NCI-H2196 treated with DMSO at 0.1 percent for 48 hours (cell line): ENCODE data around the gene PLAAT3.
"Not testable (repeated sequence)": the region's sequence is repeated elsewhere in the genome, so short reads cannot be mapped to it uniquely, and the experiment has no call there.

Experiments
- DNase-seq: peaks from one replicate; lab custom pipeline; 2025; ENCODE audit not compliant: unreplicated experiment; lab: John Stamatoyannopoulos, UW

Gene PLAAT3

GRCh38 chr11:63569570-63569969, 44.7 kb downstream of the PLAAT3 start:
- no peak for DNase-seq

GRCh38 chr11:63567044-63567840, 47.0 kb downstream of the PLAAT3 start:
- DNase-seq, result peak; percentile 56

DNA sequence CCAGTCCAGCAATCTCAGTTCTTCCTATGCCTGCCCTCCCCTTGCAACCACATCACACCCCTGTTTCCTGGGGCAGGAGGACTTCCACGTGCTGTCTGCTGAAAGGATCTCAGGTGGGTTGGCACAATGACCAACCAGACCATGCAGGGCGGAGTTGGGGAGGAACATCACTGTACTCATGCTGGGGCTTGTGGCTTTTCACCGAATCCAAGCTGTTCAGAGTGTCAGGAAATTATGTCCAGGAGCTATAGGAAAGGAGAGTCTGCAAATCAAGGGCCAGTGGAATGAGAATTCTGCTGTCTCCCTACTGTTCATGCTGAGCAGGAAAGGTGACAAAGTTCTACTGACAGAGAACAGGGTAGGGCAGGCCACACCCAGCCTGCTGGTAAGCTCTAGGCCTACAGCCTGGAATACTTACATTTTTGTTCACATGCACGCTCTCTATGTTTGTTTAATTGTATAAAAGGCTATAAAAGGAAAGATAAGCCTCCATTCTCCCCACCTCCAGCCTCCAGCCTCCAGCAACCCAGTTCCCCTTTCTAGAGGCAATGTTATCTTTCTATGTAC, 49.4 kb downstream of the PLAAT3 start:
- no peak for DNase-seq

GRCh38 chr11:63564056-63564774, 50.0 kb downstream of the PLAAT3 start:
- no peak for DNase-seq

- DNase-seq, result no peak
Observed at GRCh38 chr11:63563201-63564055, 50.8 kb downstream of the PLAAT3 start, which contains the start of gene PLAAT2. Gene PLAAT2, minus strand, starts transcription at chr11:63563379. Its CDS starts 55 bp downstream, at chr11:63563324.

GRCh38 chr11:63560506-63561180, 53.6 kb downstream of the PLAAT3 start:
- DNase-seq, result no peak

- no peak for DNase-seq
Observed at GRCh38 chr11:63558459-63559157, 55.6 kb downstream of the PLAAT3 start.

- no peak for DNase-seq
Observed at GRCh38 chr11:63557570-63557969, 56.7 kb downstream of the PLAAT3 start.

- no peak for DNase-seq
Observed at GRCh38 chr11:63556404-63557013, 57.7 kb downstream of the PLAAT3 start.

- DNase-seq, result no peak
Observed at GRCh38 chr11:63554877-63555223, 59.4 kb downstream of the PLAAT3 start.

DNA sequence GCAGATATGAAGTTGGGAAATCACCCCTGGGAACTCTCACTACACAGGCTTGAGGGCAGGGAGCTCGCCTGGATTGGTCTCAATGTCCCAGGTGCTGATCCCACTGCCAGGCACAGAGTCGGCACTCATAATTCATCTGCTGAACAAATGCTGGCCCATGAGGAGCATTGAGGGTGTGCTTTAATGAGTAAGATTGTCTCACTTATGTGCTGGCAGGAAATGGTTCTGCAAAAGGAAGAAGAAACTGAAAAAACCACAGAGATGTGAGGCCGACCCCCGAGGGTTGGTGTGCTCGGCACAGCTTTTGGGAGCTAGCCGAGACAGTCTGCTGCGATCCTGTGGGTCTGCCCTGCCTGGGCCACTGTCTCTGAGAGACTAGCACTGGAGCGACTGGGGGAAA, 60.5 kb downstream of the PLAAT3 start:
- no peak for DNase-seq

DNA sequence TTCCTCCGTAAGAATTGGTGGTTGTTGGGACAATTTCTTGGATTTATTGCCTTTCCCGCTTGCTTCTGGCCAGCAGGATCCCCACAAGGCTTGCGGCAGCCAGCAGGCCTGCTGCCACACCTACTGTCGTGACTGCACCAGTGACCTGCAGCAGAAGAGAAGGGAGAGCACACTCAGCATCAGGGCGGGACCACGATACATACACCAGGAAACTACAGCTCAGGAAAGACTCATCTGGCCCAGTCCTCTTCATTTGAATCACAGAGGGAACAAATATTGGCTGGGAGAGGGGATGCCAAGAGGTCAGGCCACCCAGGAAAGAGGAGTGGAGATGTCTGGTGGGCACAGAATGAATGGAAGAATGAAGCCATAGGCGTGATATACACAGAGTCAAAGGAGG, 61.3 kb downstream of the PLAAT3 start:
- no peak for DNase-seq

DNA sequence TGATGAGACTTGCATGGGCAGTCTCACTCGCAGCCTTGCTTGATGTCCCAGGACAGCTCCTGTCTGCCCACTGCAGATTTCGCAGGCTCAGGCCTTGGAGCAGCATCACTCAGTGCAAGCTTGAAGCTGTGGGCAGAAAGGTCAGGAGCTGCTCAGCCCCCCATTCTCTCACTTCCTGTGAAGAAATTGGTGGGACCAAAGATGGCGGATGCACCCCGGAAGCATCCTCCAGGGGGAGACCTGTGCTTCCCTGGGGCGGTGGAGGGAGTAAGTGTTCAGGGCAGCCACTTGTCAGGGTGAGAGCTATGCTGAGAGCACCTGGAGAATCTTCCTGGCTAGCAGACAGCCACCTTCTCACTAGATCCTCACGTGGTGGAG, 62.4 kb downstream of the PLAAT3 start:
- DNase-seq, result no peak

- DNase-seq, result no peak
Observed at GRCh38 chr11:63551091-63551888, 62.9 kb downstream of the PLAAT3 start.

DNA sequence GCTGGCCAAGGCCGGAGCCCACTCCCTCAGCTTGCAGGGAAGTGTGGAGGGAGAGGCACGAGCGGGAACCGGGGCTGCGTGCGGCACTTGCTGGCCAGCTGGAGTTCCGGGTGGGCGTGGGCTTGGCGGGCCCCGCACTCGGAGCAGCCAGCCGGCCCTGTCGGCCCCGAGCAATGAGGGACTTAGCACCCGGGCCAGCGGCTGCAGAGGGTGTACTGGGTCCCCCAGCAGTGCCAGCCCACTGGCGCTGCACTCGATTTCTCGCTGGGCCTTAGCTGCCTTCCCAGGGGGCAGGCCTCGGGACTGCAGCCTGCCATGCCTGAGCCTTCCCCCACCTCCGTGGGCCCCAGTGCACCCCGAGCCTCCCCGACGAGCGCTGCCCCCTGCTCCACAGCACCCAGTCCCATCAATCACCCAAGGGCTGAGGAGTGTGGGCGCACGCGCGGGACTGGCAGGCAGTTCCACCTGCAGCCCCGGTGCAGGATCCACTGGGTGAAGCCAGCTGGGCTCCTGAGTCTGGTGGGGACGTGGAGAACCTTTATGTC, 64.0 kb downstream of the PLAAT3 start:
- DNase-seq, result not testable (repeated sequence)

DNA sequence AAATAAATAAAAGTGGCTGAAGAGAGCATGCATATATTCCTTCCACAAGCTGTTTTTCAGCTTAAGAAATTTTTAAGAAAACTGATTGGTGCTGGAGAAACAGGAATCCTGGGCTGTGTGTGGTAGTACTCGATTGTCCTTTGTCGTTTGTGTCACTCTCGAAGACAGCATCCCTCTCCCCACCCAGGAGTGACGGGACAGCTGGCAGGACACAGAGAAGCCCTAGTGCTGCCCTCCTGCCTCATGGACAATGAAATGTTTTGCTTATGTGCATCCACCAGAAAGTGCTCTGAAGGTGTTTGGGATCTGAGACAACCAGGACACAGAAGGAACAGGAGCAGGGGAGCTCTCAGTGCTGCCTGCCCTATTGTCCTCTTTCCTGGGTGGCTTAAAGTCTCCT, 64.8 kb downstream of the PLAAT3 start:
- DNase-seq, result no peak

DNA sequence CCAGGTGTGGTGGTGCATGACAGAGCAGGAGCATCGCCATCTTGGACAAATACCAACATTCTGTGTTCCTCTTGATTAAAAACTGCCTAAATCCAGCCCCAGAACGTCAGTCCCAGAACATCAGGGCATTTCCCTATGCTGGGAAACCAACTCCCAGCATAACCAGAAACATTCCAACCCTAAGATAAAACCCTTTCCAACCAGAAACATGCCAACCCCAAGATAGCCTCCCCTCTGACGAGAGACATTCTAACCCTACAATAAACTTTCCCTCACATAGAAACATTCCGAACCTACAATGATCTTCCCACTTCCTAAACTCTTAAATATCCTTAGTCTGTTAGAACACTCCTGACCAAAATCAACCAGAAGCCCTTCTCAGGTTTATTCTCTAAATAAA, 66.1 kb downstream of the PLAAT3 start:
- no peak for DNase-seq

DNA sequence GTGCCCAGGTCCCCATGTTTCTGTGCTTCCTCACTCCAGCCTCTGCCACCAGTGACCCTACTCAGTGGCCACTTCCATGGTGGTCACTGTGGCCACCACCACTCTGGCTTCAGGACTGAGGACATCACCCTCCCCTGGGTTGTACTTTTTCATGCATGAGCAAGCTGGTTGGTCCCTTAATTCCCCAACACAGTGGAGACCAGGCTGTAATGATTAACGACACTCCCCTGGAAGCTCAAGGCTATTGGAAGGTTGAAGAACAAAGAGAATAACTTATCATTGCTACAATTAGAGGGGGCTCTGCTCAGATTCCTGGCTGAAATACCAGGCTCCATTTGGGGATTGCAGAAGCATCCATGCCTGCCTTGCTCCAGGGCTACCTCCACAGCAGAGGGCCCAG, 67.2 kb downstream of the PLAAT3 start:
- no peak for DNase-seq

DNA sequence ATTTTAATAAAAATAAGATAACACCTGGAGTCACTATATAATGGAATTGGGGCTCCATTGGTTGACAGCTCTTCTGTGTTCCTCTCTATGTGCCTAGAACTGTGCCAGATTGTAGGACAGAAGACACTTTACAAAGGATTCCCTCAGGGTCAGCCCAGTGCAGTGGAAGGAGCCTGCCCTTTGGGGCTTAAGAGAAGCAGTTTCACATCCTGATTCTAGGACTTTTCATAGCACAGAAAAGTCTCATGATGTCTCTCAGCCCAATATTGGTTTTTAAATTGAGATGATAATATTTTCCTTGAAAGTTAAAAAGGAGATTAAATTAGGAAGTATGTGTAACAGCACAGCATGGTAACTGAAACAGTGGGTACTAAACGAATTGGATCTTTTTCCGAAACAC, 70.5 kb downstream of the PLAAT3 start:
- DNase-seq, result no peak
